Medulla oblongata (tissue), 1 donor: ENCODE data around the gene FABP1.

ENCODE experiments used
- DNase-seq: peaks from one replicate; pipeline ENCODE4 v3.0.0-alpha.2; 2015; ENCODE audit errors: extremely low spot score

The FABP1 gene

GRCh38 chr2:88127888-88128653 is at the start of gene FABP1:
Gene FABP1 (minus strand): TSS chr2:88128062. CDS start chr2:88128017, 45 bp downstream.
- DNase-seq, result no peak

DNA sequence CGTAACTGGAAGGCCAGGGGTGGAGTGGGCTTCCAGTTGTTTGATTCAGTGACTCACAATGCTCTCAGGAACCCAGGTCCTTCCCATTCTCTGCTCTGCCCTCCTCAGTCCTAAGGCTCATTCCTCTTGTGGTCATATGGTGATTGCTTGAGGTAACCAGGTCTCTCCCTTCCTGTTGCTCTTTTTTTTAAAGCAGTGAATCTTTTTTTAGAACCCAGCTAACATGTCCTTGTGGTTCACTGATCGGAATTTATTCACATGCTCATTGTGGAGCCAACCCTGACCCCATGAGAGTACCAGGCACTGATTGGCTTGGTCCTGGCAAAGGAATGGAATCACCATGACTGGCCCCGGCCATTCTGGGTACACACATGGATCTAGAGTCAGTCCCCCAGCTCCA is 49.7 kb upstream of the FABP1 start:
- DNase-seq, result no peak

- DNase-seq, result no peak
Measured at GRCh38 chr2:88176352-88176984, 48.6 kb upstream of the FABP1 start.

DNA sequence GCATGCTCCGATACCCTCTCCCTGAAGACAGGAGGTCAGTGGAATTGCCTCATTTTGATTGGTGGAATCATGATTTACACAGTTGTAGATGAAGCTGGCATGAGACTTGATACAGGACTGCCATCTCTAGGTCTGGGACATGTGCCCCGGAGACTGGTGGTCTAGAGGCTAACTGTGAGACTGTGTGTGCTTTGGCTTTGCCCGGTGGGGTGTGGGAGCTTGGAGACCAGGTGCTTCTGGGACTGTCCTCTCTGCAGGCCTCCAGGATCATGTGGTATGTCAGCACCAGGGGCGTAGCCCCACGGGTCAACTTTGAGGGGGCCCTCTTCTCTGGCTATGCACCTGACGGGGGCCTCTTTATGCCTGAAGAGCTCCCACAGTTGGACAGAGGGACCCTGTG is 45.0 kb upstream of the FABP1 start:
- no peak for DNase-seq

DNA sequence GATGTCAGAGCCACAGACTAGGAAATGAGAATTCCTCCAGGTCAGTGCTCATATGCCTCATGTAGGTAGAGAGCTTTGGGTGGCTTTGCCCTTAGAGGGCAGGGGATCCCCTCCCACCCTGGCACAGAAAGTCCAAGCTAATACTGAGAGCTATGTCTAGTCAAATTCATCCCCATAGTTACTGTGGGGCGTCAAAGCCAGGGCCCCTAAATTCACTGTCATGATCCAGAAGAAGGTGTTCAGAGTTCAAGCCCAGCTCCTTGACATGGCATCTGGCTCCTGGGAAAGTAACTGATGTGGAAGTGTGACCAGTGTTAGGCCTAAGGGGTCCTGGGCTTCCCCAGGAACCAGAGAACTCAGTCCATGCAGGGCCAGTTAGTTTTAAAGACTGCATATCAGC is 44.1 kb upstream of the FABP1 start:
- no peak for DNase-seq

- no peak for DNase-seq
Measured at GRCh38 chr2:88170472-88170892, 42.6 kb upstream of the FABP1 start.

DNA sequence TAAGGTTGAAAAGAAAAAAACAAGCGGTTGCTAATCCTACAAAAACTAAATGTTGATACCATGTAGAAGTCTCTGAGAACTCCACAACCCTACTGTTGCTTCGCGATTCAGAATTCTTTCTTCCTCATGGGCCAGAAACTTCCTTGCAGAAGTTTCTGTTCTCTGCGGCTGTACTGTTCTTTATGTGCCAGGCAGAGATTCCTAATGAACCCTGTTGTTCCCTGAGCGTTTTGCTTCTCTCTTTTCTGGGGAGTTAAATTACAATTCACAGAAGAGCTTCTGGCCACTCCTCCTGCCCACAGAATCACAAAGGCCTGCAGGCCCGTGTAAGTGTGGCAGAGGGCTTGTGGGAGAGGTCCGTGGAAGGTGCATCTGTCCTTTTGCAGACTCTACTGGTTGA is 40.5 kb upstream of the FABP1 start:
- no peak for DNase-seq

DNA sequence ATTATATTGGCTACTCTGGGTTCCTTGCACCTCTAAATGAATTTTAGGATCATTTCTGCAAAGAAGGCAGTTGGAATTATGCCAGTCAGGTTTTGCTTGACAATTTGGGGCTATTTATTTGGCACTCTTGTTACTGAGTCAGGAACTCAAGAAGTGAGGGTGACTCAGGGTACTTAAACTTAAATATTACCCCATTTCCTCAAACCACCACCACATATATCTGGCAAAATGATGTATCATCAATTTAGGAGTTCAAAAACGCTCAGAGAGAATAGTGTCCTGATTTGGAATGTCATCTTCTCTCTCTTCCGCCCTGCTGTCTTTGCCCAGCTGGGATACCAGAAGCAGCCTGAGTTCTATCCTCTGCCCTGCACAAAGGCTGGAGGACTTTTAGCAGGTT is 39.9 kb upstream of the FABP1 start:
- DNase-seq, result no peak

- peak; percentile 30 for DNase-seq
Measured at GRCh38 chr2:88165332-88166003, 37.6 kb upstream of the FABP1 start.

DNA sequence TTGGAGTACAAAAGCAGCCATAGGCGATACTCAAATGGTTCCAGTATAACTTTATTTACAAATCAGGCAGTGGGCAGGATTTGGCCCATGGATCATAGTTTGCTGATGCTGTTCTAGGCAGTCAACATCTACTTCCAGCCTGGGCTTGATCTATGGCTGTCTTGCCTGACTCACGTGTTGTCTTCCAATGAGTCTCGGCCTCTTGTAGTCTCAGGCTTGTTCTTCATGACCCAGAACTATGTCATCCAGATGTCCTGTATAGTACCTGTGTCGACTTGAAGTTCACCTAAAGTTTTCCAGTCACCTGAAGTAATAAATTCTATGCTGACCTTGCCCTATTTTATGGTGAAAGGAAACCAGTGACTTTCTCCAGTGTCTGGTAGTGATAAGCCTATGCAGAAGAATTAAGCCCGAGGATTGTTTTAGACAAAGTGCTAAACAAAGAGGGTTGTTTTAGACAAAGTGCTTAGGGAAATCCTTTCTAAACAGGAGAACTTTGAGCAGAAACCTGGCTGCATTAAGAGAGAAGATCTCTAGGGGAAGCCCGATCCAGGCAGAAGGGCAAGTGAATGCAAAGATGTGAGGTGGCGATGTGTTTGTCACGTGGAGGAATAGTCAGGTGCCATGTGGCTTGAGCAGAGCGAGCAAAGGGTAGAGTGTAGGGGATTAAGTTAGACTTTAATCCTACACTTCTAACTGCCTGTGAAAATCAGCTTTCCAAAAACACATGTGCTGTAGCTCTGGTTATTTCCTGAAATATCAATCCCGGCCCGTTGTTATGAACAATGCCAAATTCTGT is 33.8 kb upstream of the FABP1 start:
- no peak for DNase-seq

- DNase-seq, result no peak
Measured at GRCh38 chr2:88160517-88160916, 32.7 kb upstream of the FABP1 start.

GRCh38 chr2:88159955-88160415 is 32.1 kb upstream of the FABP1 start:
- peak; percentile 90 for DNase-seq

GRCh38 chr2:88159481-88159880 is 31.6 kb upstream of the FABP1 start:
- DNase-seq, result no peak

GRCh38 chr2:88148929-88149438 is 21.1 kb upstream of the FABP1 start:
- no peak for DNase-seq

DNA sequence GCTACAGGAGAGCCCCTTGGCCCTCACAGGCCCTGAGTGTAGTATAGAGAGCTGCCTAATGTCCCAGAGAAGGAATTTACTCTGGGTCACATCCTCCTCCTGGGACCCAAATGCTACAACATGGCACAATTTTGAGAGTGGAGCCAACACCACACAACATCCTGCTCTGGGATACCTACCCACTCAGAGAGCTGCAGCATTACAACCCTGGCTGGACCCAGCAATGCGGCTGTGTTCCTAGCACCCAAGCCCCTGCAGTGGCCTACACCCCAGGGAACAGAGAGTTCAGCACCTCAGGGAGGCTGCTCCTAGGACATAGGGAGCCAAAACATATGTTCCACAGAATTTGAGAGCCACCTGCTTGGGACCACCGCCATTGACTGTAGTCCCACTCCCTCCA is 19.3 kb upstream of the FABP1 start:
- DNase-seq, result no peak

- DNase-seq, result no peak
Measured at GRCh38 chr2:88146590-88146989, 18.7 kb upstream of the FABP1 start.

GRCh38 chr2:88144914-88145497 is 17.1 kb upstream of the FABP1 start:
- no peak for DNase-seq

- no peak for DNase-seq
Measured at GRCh38 chr2:88144271-88144670, 16.4 kb upstream of the FABP1 start.

DNA sequence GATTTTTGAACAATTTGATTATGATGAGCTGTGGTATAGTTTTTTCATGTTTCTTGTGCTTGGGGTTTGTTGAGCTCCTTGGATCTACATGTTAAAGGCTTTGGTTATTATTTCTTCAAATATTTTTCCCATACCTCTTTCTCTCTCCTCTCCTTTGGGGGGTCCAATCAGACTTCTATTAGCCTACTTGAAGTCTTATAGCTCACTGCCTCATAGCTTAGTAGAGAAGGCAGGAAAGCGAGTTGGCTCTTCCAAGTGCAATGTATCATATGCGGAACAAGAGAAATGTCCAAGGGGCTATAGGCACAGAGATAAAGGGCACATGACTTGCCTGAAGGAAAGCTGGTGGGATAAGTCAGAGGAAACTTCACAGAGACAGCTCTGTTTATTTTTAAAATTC is 14.1 kb upstream of the FABP1 start:
- no peak for DNase-seq

GRCh38 chr2:88139804-88140203 is 11.9 kb upstream of the FABP1 start:
- no peak for DNase-seq

- no peak for DNase-seq
Measured at GRCh38 chr2:88139203-88139702, 11.4 kb upstream of the FABP1 start.
